Measurements from ENCODE around the gene ZFYVE21.

DNA sequence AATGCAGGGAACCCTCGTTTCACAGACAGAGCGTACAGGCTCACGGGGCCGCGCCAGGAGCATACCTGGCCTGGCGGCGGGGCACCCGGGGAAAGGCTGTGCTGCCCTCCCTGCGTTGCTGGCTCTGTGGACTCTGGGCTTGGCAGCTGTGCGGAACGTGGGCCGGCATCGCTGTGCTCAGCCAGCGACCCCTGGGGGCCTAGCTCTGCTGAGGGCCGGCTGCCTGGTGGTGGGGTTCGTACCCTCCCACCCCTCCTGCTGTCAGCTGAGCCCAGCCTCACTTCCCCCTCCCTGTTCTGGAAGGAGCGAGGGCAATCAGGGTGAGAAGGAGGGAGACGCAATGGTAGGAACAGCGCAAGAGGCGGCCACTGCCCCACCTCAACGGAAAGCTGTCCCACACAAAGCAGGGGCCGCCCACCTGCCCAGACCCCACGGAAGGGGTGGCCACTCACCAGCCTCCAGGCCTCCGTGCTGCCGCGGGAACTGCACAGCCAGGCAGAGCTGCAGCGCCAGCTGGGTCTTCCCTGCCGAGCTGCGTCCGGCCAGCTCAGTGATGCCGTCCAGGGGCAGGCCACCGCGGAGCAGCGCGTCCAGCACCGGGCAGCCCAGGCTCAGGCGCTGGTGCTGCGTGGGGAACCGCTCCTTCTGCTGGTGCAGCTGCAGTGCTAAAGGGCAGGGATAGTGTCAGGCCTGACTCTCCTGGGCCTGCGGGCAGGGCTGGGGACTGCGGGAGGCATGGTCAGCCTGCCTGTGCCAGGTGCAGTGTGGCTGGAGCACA lies 8.9 kb upstream of the ZFYVE21 start:
- TF ChIP-seq ZC3H11A (IDR thresholded peaks at IDR 0.05) (no peak), CTCF (IDR thresholded peaks at IDR 0.05) (no peak), CEBPB (IDR thresholded peaks at IDR 0.05) (no peak), FOSB (CRISPR knock-in tag; IDR thresholded peaks at IDR 0.05) (no peak), HDAC2 (IDR thresholded peaks at IDR 0.05) (no peak)
- TF ChIP-seq, protein P1, sequence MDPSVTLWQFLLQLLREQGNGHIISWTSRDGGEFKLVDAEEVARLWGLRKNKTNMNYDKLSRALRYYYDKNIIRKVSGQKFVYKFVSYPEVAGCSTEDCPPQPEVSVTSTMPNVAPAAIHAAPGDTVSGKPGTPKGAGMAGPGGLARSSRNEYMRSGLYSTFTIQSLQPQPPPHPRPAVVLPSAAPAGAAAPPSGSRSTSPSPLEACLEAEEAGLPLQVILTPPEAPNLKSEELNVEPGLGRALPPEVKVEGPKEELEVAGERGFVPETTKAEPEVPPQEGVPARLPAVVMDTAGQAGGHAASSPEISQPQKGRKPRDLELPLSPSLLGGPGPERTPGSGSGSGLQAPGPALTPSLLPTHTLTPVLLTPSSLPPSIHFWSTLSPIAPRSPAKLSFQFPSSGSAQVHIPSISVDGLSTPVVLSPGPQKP (IDR thresholded peaks at IDR 0.05; ENCODE audit: low read depth, low read length): no peak

All from A549 (cell line).